Spleen (tissue), 7 donors: ENCODE measurements around the gene GNAO1.

ENCODE experiments used
- POLR2A ChIP-seq, 3 donors: fragments of 450-650 bp; IDR thresholded peaks; one replicate each; pipeline ENCODE4 v1.5.1; 2017; ENCODE audit warnings: antibody characterized with exemption in 3 of 3, mild to moderate bottlenecking in 1 of 3
- POLR2AphosphoS5 ChIP-seq, 3 donors: sonication (generic); formaldehyde crosslinking; IDR thresholded peaks; one replicate each; pipeline ENCODE4 v1.5.1; 2017; ENCODE audit warnings: antibody characterized with exemption in 3 of 3
- TF ChIP-seq, protein P1 (sequence below), 11 experiments: fragments of 200-600 bp in 7 of 11; fragments of 450-650 bp in 4 of 11; sonication (generic) in 4 of 11; IDR thresholded peaks in 8 of 11; conservative IDR thresholded peaks in 3 of 11; 1 replicate in 7 of 11; 2 replicates in 4 of 11; pipeline versions ENCODE4 v1.4.0 to v1.8.0; 2016 to 2021; ENCODE audit warnings: antibody characterized with exemption in 11 of 11, inconsistent platforms in 4 of 11, mild to moderate bottlenecking in 1 of 11
- donor health status: DM: no; HTN: no; CAD: no; lungs with moderate emphysema.
- donor health status: DM: no; HTN: no; CAD: no.
- donor health status: DM: no; HTN: no; CAD: no.

DNA sequence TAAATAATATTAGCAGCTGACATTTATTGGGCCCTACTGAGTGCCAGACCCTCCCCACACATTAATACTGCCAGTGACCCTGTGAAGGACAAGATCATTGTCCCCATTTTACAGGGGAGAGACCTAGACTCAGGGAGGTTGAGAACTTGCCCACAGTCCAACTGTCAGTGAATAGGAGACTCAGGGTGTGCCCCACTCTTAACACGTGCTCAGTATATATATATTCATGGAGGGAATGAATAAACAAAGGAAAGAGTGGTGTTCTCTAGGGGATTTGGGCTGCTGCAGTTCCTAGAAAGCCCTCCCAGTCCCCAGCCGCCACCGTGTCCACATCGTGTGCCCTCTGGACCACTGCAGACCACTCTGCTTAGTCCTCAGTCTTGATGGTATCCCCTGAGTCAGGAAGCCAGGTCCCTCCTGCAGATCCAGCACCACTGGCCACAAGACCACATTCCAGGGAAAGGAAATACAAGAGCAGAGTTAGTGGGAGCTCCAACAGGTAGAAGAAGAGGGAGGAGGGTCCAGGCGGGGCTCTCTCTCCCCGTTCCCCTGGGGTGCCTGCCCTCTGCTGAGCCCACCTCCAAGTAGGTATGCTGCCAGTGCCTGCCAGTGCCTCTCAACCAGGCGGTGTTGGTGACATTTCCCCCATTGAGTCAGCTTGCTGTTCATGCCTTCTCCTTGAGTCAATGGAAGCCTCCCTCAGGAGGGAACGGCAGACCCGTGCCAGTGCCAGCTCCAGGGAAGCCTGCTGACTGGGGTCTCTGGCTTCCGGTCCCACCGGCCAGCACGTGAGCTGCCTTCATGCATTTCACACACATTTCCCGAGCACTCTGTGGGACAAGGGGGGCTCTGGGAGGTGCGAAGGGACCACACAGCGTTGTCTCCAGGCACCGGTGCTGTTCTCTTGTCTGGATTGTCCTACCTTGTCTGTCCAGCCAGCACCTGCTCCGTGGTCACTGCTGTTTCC is 75.6 kb downstream of the GNAO1 start:
- TF ChIP-seq, protein P1, sequence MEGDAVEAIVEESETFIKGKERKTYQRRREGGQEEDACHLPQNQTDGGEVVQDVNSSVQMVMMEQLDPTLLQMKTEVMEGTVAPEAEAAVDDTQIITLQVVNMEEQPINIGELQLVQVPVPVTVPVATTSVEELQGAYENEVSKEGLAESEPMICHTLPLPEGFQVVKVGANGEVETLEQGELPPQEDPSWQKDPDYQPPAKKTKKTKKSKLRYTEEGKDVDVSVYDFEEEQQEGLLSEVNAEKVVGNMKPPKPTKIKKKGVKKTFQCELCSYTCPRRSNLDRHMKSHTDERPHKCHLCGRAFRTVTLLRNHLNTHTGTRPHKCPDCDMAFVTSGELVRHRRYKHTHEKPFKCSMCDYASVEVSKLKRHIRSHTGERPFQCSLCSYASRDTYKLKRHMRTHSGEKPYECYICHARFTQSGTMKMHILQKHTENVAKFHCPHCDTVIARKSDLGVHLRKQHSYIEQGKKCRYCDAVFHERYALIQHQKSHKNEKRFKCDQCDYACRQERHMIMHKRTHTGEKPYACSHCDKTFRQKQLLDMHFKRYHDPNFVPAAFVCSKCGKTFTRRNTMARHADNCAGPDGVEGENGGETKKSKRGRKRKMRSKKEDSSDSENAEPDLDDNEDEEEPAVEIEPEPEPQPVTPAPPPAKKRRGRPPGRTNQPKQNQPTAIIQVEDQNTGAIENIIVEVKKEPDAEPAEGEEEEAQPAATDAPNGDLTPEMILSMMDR (IDR thresholded peaks at IDR 0.05 in 8 of 11, conservative IDR thresholded peaks at IDR 0.05 in 3 of 11): no peak
- TF ChIP-seq POLR2AphosphoS5 (IDR thresholded peaks at IDR 0.05) (no peak), POLR2A (IDR thresholded peaks at IDR 0.05) (no peak)
